GM12878 (cell line): ENCODE measurements around the gene PODN. TPM values are rescaled to one million over a fixed set of nuclear protein-coding genes. Genes with fewer than 3 reads are reported as not detected.

Experiments used
- polyA plus RNA-seq, 11 experiments: library from polyadenylated mRNA; depleted of rRNA in 4 of 11; unstranded in 6 of 11; stranded (reverse) in 5 of 11; fragments of >200 nt; fragmentation: Nextera tagmentation in 4 of 11; fragmentation: Illumina TruSeq in 1 of 11; extraction: Ambion mirVana in 4 of 11; extraction: Trizol in 1 of 11; gene quantifications; 1 replicate in 1 of 11; 2 replicates in 10 of 11; pipeline versions ENCODE4 v1.2.1 to v1.2.3, GENCODE V29; 2011 to 2016; ENCODE audit warnings: inconsistent platforms in 2 of 11, missing spikeins in 2 of 11, low read depth in 1 of 11
- small RNA-seq: library from RNA; depleted of rRNA; stranded (forward); fragments of <200 nt; gene quantifications from one replicate; pipeline ENCODE3, GENCODE V24; 2014
- total RNA-seq, 4 experiments: library from RNA; depleted of rRNA in 3 of 4; stranded (reverse); fragments of >200 nt in 3 of 4; fragmentation: Illumina TruSeq in 1 of 4; extraction: Trizol in 1 of 4; gene quantifications; 2 replicates each; pipeline versions ENCODE4 v1.2.1 to v1.2.3, GENCODE V29; 2013 to 2021
- TF ChIP-seq, protein P1 (sequence below): fragments of 450-650 bp; IDR thresholded peaks from 2 replicates; pipeline ENCODE4 v1.6.1; 2017; ENCODE audit warnings: mild to moderate bottlenecking, low read depth, inconsistent platforms; ENCODE audit not compliant: poor library complexity, severe bottlenecking

PODN gene
- total and polyA plus RNA-seq, 10 of the 15 experiments (the other 5 are each of a cell fraction or from before 2014, with no cell fraction given), result 0.10 TPM; not detected in 9

DNA sequence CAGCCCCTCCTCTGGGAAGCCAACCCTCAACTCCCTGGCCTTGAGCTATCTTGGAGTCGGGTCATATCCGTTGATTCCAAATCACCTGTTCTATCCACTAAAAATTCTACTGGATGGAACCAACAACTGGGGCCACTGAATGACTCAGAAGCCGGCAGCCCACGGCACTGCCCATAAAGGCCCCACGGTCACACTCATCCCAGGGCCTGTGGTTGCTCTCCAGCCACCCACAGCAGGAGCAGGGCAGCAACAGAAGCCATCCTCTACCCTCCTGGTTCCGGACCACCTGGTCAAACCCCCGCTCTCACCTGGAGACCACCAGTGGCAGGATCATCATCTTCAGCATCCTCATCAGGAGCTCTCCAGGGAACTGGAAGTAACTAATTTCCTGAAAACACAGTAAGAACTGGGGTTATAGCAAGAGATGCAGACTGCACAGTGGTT is 72.1 kb downstream of the PODN start (continued):
- TF ChIP-seq, protein P1, sequence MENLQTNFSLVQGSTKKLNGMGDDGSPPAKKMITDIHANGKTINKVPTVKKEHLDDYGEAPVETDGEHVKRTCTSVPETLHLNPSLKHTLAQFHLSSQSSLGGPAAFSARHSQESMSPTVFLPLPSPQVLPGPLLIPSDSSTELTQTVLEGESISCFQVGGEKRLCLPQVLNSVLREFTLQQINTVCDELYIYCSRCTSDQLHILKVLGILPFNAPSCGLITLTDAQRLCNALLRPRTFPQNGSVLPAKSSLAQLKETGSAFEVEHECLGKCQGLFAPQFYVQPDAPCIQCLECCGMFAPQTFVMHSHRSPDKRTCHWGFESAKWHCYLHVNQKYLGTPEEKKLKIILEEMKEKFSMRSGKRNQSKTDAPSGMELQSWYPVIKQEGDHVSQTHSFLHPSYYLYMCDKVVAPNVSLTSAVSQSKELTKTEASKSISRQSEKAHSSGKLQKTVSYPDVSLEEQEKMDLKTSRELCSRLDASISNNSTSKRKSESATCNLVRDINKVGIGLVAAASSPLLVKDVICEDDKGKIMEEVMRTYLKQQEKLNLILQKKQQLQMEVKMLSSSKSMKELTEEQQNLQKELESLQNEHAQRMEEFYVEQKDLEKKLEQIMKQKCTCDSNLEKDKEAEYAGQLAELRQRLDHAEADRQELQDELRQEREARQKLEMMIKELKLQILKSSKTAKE, result no peak

Small RNA genes lying within 50 kb of the gene (small RNA-seq; reads per million reads assigned to genes)
- gene HIGD1AP11, result not detected

Other genes with a start within 250 kb of the PODN start
- 0.96 and 0.98 TPM in 2 replicates for gene ZYG11A, start 219.5 kb upstream of the PODN start, total RNA-seq (2014; rRNA removed)
- gene ZYG11A, start 219.5 kb upstream of the PODN start, total RNA-seq (2014; rRNA removed; fragmentation: Illumina TruSeq; extraction: Trizol), result 0.98 and 1.1 TPM in 2 replicates
- 0.74 and 0.87 TPM in 2 replicates for gene ZYG11A, start 219.5 kb upstream of the PODN start, total RNA-seq (2021)
- 6.4 and 7.2 TPM in 2 replicates for gene ZYG11A, start 219.5 kb upstream of the PODN start, polyA plus RNA-seq (2011; rRNA removed)
- gene ZYG11A, start 219.5 kb upstream of the PODN start, polyA plus RNA-seq (2014; fragmentation: Illumina TruSeq; extraction: Trizol), result 0.51 and 0.68 TPM in 2 replicates
- under 1 TPM; 0.22 to 0.26 TPM for gene ZYG11A, start 219.5 kb upstream of the PODN start, polyA plus RNA-seq (2014; fragmentation: Nextera tagmentation; extraction: Ambion mirVana)
- 0.65 and 0.68 TPM in 2 replicates for gene ZYG11A, start 219.5 kb upstream of the PODN start, polyA plus RNA-seq (2014; rRNA removed)
- gene ZYG11A, start 219.5 kb upstream of the PODN start, polyA plus RNA-seq (2016; fragmentation: Nextera tagmentation; extraction: Ambion mirVana), result under 1 TPM; 0.25 to 0.48 TPM
- 4.4 and 6.9 TPM in 2 replicates for gene ECHDC2, start 140.5 kb upstream of the PODN start, total RNA-seq (2014; rRNA removed)
- 4.3 and 5.6 TPM in 2 replicates for gene ECHDC2, start 140.5 kb upstream of the PODN start, total RNA-seq (2014; rRNA removed; fragmentation: Illumina TruSeq; extraction: Trizol)
- gene ECHDC2, start 140.5 kb upstream of the PODN start, total RNA-seq (2021), result 5.8 and 6.6 TPM in 2 replicates
- 16.3 and 17.0 TPM in 2 replicates for gene ECHDC2, start 140.5 kb upstream of the PODN start, polyA plus RNA-seq (2011; rRNA removed)
- 3.0 and 7.9 TPM in 2 replicates for gene ECHDC2, start 140.5 kb upstream of the PODN start, polyA plus RNA-seq (2014; fragmentation: Illumina TruSeq; extraction: Trizol)
- 1 to 10 TPM; 1.3 to 1.4 TPM for gene ECHDC2, start 140.5 kb upstream of the PODN start, polyA plus RNA-seq (2014; fragmentation: Nextera tagmentation; extraction: Ambion mirVana)
- 12.6 and 14.5 TPM in 2 replicates for gene ECHDC2, start 140.5 kb upstream of the PODN start, polyA plus RNA-seq (2014; rRNA removed)
- gene ECHDC2, start 140.5 kb upstream of the PODN start, polyA plus RNA-seq (2016; fragmentation: Nextera tagmentation; extraction: Ambion mirVana), result 1 to 10 TPM; 3.4 to 4.4 TPM
- gene SCP2, start 134.9 kb upstream of the PODN start, total RNA-seq (2014; rRNA removed), result 74.3 and 96.9 TPM in 2 replicates
- gene SCP2, start 134.9 kb upstream of the PODN start, total RNA-seq (2014; rRNA removed; fragmentation: Illumina TruSeq; extraction: Trizol), result 125 and 126 TPM in 2 replicates
- gene SCP2, start 134.9 kb upstream of the PODN start, total RNA-seq (2021), result 77.6 and 79.7 TPM in 2 replicates
- gene SCP2, start 134.9 kb upstream of the PODN start, polyA plus RNA-seq (2011; rRNA removed), result 116 and 183 TPM in 2 replicates
- gene SCP2, start 134.9 kb upstream of the PODN start, polyA plus RNA-seq (2014; fragmentation: Illumina TruSeq; extraction: Trizol), result 128 and 165 TPM in 2 replicates
- 100 to 1,000 TPM; 216 to 327 TPM for gene SCP2, start 134.9 kb upstream of the PODN start, polyA plus RNA-seq (2014; fragmentation: Nextera tagmentation; extraction: Ambion mirVana)
- gene SCP2, start 134.9 kb upstream of the PODN start, polyA plus RNA-seq (2014; rRNA removed), result 73.2 and 75.6 TPM in 2 replicates
- gene SCP2, start 134.9 kb upstream of the PODN start, polyA plus RNA-seq (2016; fragmentation: Nextera tagmentation; extraction: Ambion mirVana), result 100 to 1,000 TPM; 156 to 161 TPM
- gene SLC1A7, start 80.4 kb downstream of the PODN start, total RNA-seq (2014; rRNA removed), result not detected in 2 replicates
- gene SLC1A7, start 80.4 kb downstream of the PODN start, total RNA-seq (2014; rRNA removed; fragmentation: Illumina TruSeq; extraction: Trizol), result not detected in 2 replicates
- gene SLC1A7, start 80.4 kb downstream of the PODN start, total RNA-seq (2021), result not detected in 2 replicates
- gene SLC1A7, start 80.4 kb downstream of the PODN start, polyA plus RNA-seq (2011; rRNA removed), result not detected in 2 replicates
- not detected in 2 replicates for gene SLC1A7, start 80.4 kb downstream of the PODN start, polyA plus RNA-seq (2014; fragmentation: Illumina TruSeq; extraction: Trizol)
- gene SLC1A7, start 80.4 kb downstream of the PODN start, polyA plus RNA-seq (2014; fragmentation: Nextera tagmentation; extraction: Ambion mirVana), result not detected
- not detected in 2 replicates for gene SLC1A7, start 80.4 kb downstream of the PODN start, polyA plus RNA-seq (2014; rRNA removed)
- gene SLC1A7, start 80.4 kb downstream of the PODN start, polyA plus RNA-seq (2016; fragmentation: Nextera tagmentation; extraction: Ambion mirVana), result not detected
- gene CPT2, start 134.6 kb downstream of the PODN start, total RNA-seq (2014; rRNA removed), result 34.6 and 35.1 TPM in 2 replicates
- 21.4 and 23.5 TPM in 2 replicates for gene CPT2, start 134.6 kb downstream of the PODN start, total RNA-seq (2014; rRNA removed; fragmentation: Illumina TruSeq; extraction: Trizol)
- gene CPT2, start 134.6 kb downstream of the PODN start, total RNA-seq (2021), result 26.9 and 29.4 TPM in 2 replicates
- gene CPT2, start 134.6 kb downstream of the PODN start, polyA plus RNA-seq (2011; rRNA removed), result 16.2 and 20.3 TPM in 2 replicates
- 29.6 and 30.8 TPM in 2 replicates for gene CPT2, start 134.6 kb downstream of the PODN start, polyA plus RNA-seq (2014; fragmentation: Illumina TruSeq; extraction: Trizol)
- gene CPT2, start 134.6 kb downstream of the PODN start, polyA plus RNA-seq (2014; fragmentation: Nextera tagmentation; extraction: Ambion mirVana), result 10 to 100 TPM; 10.1 to 10.9 TPM
- gene CPT2, start 134.6 kb downstream of the PODN start, polyA plus RNA-seq (2014; rRNA removed), result 22.4 and 23.1 TPM in 2 replicates
- 10 to 100 TPM; 33.1 to 36.2 TPM for gene CPT2, start 134.6 kb downstream of the PODN start, polyA plus RNA-seq (2016; fragmentation: Nextera tagmentation; extraction: Ambion mirVana)
- 37.8 and 45.1 TPM in 2 replicates for gene CZIB, start 158.4 kb downstream of the PODN start, total RNA-seq (2014; rRNA removed)
- gene CZIB, start 158.4 kb downstream of the PODN start, total RNA-seq (2014; rRNA removed; fragmentation: Illumina TruSeq; extraction: Trizol), result 35.2 and 36.1 TPM in 2 replicates
- 32.8 and 38.1 TPM in 2 replicates for gene CZIB, start 158.4 kb downstream of the PODN start, total RNA-seq (2021)
- 62.9 and 66.8 TPM in 2 replicates for gene CZIB, start 158.4 kb downstream of the PODN start, polyA plus RNA-seq (2011; rRNA removed)
- gene CZIB, start 158.4 kb downstream of the PODN start, polyA plus RNA-seq (2014; fragmentation: Illumina TruSeq; extraction: Trizol), result 43.3 and 43.6 TPM in 2 replicates
- gene CZIB, start 158.4 kb downstream of the PODN start, polyA plus RNA-seq (2014; fragmentation: Nextera tagmentation; extraction: Ambion mirVana), result 10 to 100 TPM; 55.1 to 68.3 TPM
- 41.8 and 45.7 TPM in 2 replicates for gene CZIB, start 158.4 kb downstream of the PODN start, polyA plus RNA-seq (2014; rRNA removed)
- 10 to 100 TPM; 65.4 to 66.7 TPM for gene CZIB, start 158.4 kb downstream of the PODN start, polyA plus RNA-seq (2016; fragmentation: Nextera tagmentation; extraction: Ambion mirVana)
- gene MAGOH, start 176.3 kb downstream of the PODN start, total RNA-seq (2014; rRNA removed), result 62.6 and 67.5 TPM in 2 replicates
- gene MAGOH, start 176.3 kb downstream of the PODN start, total RNA-seq (2014; rRNA removed; fragmentation: Illumina TruSeq; extraction: Trizol), result 87.9 and 90.7 TPM in 2 replicates
- gene MAGOH, start 176.3 kb downstream of the PODN start, total RNA-seq (2021), result 66.8 and 70.7 TPM in 2 replicates
- gene MAGOH, start 176.3 kb downstream of the PODN start, polyA plus RNA-seq (2011; rRNA removed), result 79.4 and 112 TPM in 2 replicates
- 134 and 172 TPM in 2 replicates for gene MAGOH, start 176.3 kb downstream of the PODN start, polyA plus RNA-seq (2014; fragmentation: Illumina TruSeq; extraction: Trizol)
- 100 to 1,000 TPM in 1 of 2 experiments, 10 to 100 TPM in 1; 85.4 to 261 TPM for gene MAGOH, start 176.3 kb downstream of the PODN start, polyA plus RNA-seq (2014; fragmentation: Nextera tagmentation; extraction: Ambion mirVana)
- 129 and 140 TPM in 2 replicates for gene MAGOH, start 176.3 kb downstream of the PODN start, polyA plus RNA-seq (2014; rRNA removed)
- gene MAGOH, start 176.3 kb downstream of the PODN start, polyA plus RNA-seq (2016; fragmentation: Nextera tagmentation; extraction: Ambion mirVana), result 10 to 100 TPM; 62.6 to 91.8 TPM